Activated CD4-positive, CD25-positive, alpha-beta regulatory T cell (primary cell): ENCODE results near the gene NFAT5.
A peak's percentile ranks its signal among the peaks of the same experiment; 100 is the strongest.
"Not testable (repeated sequence)": the region's sequence is repeated elsewhere in the genome, so short reads cannot be mapped to it uniquely, and the experiment has no call there.

Experiments
- DNase-seq, 4 experiments: peaks; one replicate each; lab custom pipeline; 2025; lab: John Stamatoyannopoulos, UW

NFAT5 gene

GRCh38 chr16:69555437-69555836 lies 10.3 kb upstream of the NFAT5 start:
- DNase-seq = no peak

- DNase-seq = no peak
Observed at GRCh38 chr16:69555867-69556266, 9.9 kb upstream of the NFAT5 start.

DNA sequence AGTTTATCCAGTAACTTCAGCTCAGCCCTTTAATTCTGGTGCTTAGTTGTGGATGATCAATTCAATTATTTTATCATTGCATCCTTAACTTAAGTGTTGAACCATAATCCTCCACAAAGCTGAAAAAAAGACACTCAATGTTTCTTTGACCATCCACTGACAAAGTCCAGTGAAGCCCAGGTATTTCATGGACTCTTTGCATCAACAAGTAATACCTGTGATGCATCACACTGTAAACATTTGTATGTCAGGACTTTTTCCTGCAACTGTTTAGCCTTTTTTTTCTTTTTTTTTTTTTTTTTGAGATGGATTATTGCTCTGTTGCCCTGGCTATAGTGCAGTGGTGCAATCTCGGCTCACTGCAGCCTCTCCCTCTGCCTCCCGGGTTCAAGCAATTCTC lies 6.6 kb upstream of the NFAT5 start:
- no peak for DNase-seq

GRCh38 chr16:69561367-69561766 lies 4.4 kb upstream of the NFAT5 start:
- not testable (repeated sequence) for DNase-seq

DNA sequence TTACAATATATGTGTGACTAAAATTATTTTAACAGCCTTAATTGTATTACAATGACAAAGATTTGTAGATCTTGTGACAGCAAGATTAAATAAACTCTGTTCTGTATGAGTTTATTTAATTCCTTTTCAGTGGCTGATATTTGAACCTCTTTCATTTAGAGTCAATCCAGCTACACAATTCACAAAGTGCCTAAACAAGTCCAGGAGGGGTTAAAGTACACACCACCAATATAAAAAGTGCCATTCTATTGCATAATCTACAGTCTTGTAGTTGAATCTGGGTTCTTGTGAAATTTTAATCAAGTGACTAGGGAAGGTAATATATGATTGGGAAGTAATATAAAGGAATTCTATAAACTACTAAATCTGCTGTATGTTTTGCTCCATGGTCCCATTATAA lies 3.9 kb upstream of the NFAT5 start:
- DNase-seq = no peak

- DNase-seq = no peak
Observed at GRCh38 chr16:69562813-69563212, 3.0 kb upstream of the NFAT5 start.

GRCh38 chr16:69563605-69564580 lies 1.9 kb upstream of the NFAT5 start:
- peak in 2 of 4 experiments; percentile 5 to 19 for DNase-seq

GRCh38 chr16:69564845-69565670 lies 708 bp upstream of the NFAT5 start:
- DNase-seq = no peak

DNA sequence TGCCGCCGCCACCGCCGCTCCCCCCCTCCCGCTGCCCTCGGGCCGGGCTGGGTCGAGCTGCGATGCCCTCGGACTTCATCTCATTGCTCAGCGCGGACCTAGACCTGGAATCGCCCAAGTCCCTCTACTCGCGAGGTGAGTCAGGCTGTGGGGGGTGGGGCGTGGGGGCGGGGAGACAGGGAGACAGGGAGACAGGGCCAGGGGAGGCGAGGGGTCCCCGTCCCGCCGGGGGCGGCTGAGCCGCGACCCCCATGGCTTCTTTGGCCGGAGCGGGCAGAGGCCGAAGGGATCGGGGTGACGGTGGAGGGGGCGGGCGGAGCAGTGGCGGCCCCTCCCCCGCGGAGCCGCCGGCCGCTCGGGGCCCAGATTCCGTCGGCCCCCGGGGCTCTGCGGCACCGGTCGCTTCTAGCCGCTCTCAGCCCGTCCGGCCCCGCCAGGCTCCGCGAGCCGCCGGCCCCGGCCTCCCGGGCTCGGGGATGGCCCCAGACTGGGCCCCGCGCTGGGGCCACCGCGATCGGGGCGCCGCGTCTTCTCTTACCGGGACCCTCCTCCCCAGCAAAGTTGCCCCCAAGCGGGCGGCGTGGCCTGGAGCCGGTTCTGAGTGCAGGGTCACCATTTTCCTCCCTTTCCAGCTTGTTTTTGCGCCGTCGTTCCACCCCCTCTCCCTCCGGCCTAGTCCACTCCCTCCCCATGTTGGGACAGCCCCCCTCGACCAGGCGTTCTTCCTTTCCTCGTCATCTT lies 644 bp downstream of the NFAT5 start:
- DNase-seq = peak in 3 of 4 experiments; percentile 35 to 47 (median 44)

DNA sequence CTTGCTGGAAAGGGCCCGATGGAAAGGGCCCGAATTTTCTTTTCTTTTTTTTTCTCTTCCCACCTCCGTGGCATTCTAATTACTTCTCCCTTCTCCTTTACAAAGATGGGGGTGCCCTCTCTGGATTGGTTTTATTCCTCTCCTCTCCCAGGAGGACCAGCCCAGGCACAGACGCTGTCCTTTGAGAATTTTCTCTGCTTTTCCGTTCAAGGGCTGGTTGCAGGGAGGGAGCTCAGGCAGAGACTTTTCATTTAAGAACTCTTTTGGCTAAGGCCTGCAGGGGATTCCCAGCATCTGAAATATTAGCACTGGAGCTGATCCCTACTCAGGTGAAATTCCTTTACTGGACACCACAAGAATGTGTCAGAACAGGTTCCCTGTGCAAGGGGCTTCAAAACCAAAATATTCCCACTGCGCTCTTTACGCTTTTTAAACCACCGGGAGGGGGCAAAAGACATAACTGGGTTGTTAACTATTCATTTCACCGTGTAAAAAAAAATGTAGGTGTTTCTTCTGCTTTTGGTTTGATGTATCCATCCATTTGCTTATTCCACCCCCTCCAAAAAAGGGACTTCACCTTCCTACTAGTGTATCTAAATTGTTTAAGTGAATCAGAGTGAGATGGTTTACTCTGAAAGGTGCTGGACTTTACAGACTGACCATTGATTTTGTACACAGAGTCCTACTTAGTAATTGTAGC lies 1.4 kb downstream of the NFAT5 start:
- DNase-seq = no peak

GRCh38 chr16:69568676-69569075 lies 2.9 kb downstream of the NFAT5 start:
- no peak for DNase-seq

DNA sequence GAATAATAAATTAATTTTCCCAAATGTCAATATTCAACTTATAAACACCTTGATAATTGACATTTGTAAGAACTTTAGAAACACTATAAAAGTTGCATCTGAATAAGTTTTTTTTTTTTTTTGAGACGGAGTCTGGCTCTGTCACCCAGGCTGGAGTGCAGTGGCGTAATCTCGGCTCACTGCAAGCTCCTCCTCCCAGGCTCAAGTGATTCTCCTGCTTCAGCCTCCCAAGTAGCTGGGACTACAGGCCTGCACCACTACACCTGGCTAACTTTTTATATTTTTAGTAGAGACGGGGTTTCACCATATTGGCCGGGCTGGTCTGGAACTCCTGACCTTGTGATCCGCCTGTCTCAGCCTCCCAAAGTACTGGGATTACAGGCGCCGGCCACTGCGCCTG lies 13.0 kb downstream of the NFAT5 start:
- DNase-seq = not testable (repeated sequence)

- DNase-seq = no peak
Observed at GRCh38 chr16:69579783-69580481, 14.2 kb downstream of the NFAT5 start.

DNA sequence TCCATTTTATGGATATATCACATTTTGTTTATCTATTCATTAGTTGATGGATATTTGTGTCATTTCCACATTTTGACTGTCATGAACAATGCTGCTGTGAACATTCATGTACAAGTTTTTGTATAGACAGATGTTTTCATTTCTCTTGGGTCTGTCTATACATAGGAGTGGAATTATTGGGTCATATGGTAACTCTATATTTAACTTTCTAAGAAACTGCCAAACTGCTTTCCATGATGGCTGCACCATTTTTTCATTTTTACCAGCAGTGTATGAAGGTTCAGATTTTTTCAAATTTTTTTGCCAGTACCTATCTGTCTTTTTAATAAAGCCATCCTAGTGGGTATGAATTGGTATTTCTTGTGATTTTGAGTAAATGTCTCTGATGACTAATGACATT lies 15.5 kb downstream of the NFAT5 start:
- no peak for DNase-seq

- DNase-seq = not testable (repeated sequence)
Observed at GRCh38 chr16:69584493-69584892, 18.7 kb downstream of the NFAT5 start.

GRCh38 chr16:69589434-69590269 lies 23.9 kb downstream of the NFAT5 start:
- no peak for DNase-seq

- no peak for DNase-seq
Observed at GRCh38 chr16:69590590-69590989, 24.8 kb downstream of the NFAT5 start.

- DNase-seq = no peak
Observed at GRCh38 chr16:69593751-69594255, 28.0 kb downstream of the NFAT5 start.

- no peak for DNase-seq
Observed at GRCh38 chr16:69595127-69596036, 29.6 kb downstream of the NFAT5 start.
